ENCODE results near the gene MYO6. TPM values are rescaled to one million over a fixed set of nuclear protein-coding genes. Genes with fewer than 3 reads are reported as not detected.

MYO6 gene
- total RNA-seq, 1 donor from 2014 or later: 81.1 TPM

DNA sequence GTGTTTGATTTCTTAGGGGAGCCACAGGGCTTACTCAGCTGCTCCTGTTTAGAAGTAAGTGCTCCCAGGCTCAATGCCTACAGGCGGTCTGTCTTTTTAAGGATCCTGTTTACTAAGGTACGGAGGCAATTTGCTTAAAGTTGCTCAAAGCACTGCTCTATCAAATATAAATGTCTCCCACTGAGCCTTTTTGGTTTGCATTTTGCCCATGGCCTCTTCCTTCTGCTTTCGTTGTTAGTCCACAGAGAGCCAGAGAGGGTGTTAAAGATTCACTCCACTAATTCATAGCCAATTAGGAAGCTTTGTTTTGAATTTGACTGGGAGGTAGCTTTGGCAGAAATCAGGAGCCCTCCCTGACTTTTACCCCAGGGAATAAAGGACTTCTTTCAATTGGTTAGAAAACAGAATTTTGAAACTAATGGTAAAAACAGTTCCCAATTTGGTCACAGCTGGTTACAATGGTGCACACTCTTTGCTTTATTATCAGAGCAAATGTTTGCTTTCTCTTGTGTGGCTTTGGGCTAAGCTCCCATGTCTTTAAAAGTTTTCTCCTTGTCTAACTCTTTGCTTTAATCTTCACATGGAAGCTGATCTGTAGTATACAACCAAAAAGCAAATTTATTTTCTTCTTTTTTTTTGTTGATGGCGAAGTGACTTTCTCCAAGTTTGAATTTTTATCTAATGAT is 197.2 kb downstream of the MYO6 start:
- DNase-seq (ENCODE audit: low spot score): no peak

DNA sequence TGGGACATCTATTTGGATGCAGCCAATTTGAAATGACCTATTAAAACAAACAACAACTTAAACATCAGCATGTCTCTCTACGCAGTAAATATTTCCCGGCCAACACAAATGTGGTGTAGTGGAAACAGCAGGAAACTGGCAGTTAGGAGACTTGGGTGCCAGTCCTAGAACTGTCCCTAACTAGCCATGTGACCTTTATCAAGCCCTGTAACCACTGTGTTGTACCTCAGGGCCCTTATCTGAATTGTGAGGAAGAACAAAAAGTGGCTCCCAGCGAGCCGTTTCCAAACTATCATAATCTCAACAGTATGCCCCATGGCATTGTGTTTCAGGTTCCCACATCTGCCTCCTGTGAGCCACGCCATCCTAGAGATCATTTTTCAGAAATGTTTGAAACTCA is 198.9 kb downstream of the MYO6 start:
- no peak for DNase-seq (ENCODE audit: low spot score)

DNA sequence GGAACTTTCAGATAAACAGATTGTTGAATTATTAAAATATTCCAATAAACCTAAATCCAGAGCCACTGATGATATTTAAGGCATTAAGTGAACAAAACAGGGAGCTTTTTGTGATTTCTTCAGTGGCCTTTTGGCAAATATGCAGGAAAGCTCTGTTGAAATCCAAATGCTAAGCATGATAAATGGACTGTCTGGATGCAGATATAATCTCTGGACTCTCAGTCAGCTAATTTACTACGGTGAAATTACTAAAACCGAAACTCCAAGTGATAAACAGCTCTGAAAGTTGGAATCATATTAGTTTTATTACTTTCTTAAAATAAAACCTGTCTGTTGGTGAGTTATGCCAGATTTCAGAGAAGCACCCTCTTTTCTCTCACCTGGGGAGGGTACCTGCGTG is 203.1 kb downstream of the MYO6 start:
- no peak for DNase-seq (ENCODE audit: low spot score)

DNA sequence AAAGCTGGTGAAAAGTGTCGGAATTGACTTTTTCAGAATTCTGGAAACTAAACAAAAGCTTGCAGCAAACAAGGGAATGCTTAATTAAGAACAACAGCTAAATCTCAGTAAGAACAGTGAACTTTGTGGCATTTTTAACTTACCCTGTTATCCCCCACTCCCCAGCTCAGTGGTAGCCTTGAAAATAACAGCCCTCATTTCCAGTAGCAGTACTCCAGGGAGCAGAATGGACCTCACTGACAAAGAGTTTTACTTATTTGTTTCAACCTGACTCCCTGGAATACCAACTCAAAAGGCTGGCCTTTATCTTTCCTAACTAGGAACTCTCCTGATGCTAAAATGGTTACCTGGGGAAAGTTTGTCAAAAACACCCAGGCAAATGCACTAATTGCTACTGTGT is 214.5 kb downstream of the MYO6 start:
- no peak for DNase-seq (ENCODE audit: low spot score)

DNA sequence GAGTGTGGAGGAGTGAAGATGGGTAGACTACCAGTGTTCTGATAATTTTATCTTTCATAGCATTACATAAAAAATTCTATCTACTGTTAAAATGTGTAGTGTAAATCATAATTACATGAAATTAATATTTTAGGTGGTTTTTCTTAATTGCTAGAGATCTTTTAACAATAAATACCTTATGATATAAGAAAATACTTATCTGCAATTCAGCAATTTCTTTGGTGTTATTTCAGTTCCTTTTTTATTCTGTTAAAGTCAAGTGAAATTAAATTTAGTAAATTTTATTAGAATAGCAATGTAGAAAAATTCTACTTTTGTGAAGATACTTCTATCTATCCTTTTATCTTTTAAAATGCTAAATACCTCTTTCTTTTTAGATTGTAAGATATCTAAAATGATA is 219.1 kb downstream of the MYO6 start:
- no peak for DNase-seq (ENCODE audit: low spot score)

Other genes starting within 250 kb of the MYO6 start
- 173 TPM for gene SENP6, start 147.4 kb upstream of the MYO6 start, total RNA-seq